Activated B cell treated with CpG ODN at 0.5 μM for 24 hours (primary cell): ENCODE measurements around the gene KLC1. TPM values are rescaled to one million over a fixed set of nuclear protein-coding genes. Genes with fewer than 3 reads are reported as not detected.

Source experiments
- ATAC-seq: fragments of 200-7000 bp; cut with Tn5 transposase; one replicate; pipeline ENCODE4 v1.10.0; 2021; ENCODE audit warnings: low read depth, mild to moderate bottlenecking, moderate library complexity
- CTCF ChIA-PET: fragments of 350-600 bp; sonication (Branson Sonifier 250); formaldehyde crosslinking; loops from one replicate; lab custom pipeline; 2021; ENCODE audit warnings: antibody characterized with exemption; lab: Charles Lee
- POLR2A ChIA-PET: fragments of 350-600 bp; sonication (Branson Sonifier 250); formaldehyde crosslinking; loops from one replicate; lab custom pipeline; 2021; ENCODE audit warnings: antibody characterized with exemption; lab: Charles Lee
- DNase-seq: peaks from one replicate; pipeline ENCODE4 v3.0.0; 2022
- H3K27ac Mint-ChIP-seq: one replicate; pipeline ENCODE4 v1.8.0; 2020; ENCODE audit warnings: mixed read lengths
- H3K27me3 Mint-ChIP-seq: one replicate; pipeline ENCODE4 v1.8.0; 2021; ENCODE audit warnings: mixed read lengths
- H3K36me3 Mint-ChIP-seq: one replicate; pipeline ENCODE4 v1.8.0; 2021; ENCODE audit warnings: low read depth, mixed read lengths
- H3K4me1 Mint-ChIP-seq: one replicate; pipeline ENCODE4 v1.8.0; 2021; ENCODE audit warnings: mixed read lengths
- H3K4me3 Mint-ChIP-seq: one replicate; pipeline ENCODE4 v1.8.0; 2020; ENCODE audit warnings: mild to moderate bottlenecking, mixed read lengths
- H3K9me3 Mint-ChIP-seq: one replicate; pipeline ENCODE4 v1.8.0; 2020; ENCODE audit warnings: mixed read lengths
- intact Hi-C: fragments of 100-400 bp; cut with micrococcal nuclease; formaldehyde crosslinking; loops from one replicate; pipeline ENCODE4 v1.15.1; 2024
- total RNA-seq: library from RNA; stranded (reverse); gene quantifications from 2 replicates; pipeline ENCODE4 v1.2.3, GENCODE V29; 2022
- TF ChIP-seq, protein P1 (sequence below): fragments of 200-600 bp; IDR thresholded peaks from one replicate; pipeline ENCODE4 v1.8.0; 2022; ENCODE audit warnings: antibody characterized with exemption, mild to moderate bottlenecking

KLC1 gene
- total RNA-seq: 126 and 153 TPM in 2 replicates

DNA sequence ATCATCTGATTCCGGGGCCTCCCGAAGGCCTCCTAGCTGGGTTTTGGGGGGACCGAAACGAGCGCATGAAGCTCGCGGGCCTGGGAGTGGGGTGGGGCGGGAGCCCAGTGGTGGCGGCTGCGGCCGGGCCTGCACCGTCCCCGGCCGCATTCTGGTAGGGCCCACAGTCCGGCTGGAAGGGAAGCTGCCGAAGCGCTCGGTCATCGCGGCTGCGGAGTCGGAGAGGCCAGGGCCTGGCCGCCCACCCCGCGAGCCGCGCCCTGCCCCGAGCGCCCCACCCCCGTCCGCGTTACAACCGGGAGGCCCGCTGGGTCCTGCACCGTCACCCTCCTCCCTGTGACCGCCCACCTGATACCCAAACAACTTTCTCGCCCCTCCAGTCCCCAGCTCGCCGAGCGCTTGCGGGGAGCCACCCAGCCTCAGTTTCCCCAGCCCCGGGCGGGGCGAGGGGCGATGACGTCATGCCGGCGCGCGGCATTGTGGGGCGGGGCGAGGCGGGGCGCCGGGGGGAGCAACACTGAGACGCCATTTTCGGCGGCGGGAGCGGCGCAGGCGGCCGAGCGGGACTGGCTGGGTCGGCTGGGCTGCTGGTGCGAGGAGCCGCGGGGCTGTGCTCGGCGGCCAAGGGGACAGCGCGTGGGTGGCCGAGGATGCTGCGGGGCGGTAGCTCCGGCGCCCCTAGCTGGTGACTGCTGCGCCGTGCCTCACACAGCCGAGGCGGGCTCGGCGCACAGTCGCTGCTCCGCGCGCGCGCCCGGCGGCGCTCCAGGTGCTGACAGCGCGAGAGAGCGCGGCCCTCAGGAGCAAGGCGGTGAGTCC is at the start of gene KLC1:
KLC1 (plus strand) TSS at position 528 of the 819 bp plus-strand sequence. CDS start 25,354 bp downstream, outside the sequence.
- intact Hi-C loops: loop anchor here (1.0 to 5.0 kb wide), 7 partner anchors 50 to 292 kb away; partner anchors contain the start of genes BAG5, COA8, MARK3 and XRCC3
- TF ChIP-seq, protein P1, sequence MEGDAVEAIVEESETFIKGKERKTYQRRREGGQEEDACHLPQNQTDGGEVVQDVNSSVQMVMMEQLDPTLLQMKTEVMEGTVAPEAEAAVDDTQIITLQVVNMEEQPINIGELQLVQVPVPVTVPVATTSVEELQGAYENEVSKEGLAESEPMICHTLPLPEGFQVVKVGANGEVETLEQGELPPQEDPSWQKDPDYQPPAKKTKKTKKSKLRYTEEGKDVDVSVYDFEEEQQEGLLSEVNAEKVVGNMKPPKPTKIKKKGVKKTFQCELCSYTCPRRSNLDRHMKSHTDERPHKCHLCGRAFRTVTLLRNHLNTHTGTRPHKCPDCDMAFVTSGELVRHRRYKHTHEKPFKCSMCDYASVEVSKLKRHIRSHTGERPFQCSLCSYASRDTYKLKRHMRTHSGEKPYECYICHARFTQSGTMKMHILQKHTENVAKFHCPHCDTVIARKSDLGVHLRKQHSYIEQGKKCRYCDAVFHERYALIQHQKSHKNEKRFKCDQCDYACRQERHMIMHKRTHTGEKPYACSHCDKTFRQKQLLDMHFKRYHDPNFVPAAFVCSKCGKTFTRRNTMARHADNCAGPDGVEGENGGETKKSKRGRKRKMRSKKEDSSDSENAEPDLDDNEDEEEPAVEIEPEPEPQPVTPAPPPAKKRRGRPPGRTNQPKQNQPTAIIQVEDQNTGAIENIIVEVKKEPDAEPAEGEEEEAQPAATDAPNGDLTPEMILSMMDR: no peak
- CTCF ChIA-PET: interaction anchor here (0.6 to 0.9 kb wide), 2 partner anchors 51 to 63 kb away, joined by 3 to 4 read pairs; no protein-coding TSS in a partner anchor
- peak; percentile 89 for DNase-seq
- Mint-ChIP-seq H3K36me3 (peaks cover 6% of the 10 kb centered on the region), H3K4me3 (peak within 1 kb of the TSS; percentile 87), H3K4me1 (peaks cover 59% of the 10 kb centered on the region), H3K27me3 (no peaks in the 10 kb centered on the region), H3K27ac (peak within 1 kb of the TSS; percentile 87), H3K9me3 (no peaks in the 10 kb centered on the region)
- peak; percentile 72 for ATAC-seq
- POLR2A ChIA-PET: interaction anchor here (0.6 to 1.6 kb wide), 4 partner anchors 67 to 294 kb away, joined by 3 to 4 read pairs (median 4); partner anchors contain the start of genes BAG5, XRCC3 and ZFYVE21

DNA sequence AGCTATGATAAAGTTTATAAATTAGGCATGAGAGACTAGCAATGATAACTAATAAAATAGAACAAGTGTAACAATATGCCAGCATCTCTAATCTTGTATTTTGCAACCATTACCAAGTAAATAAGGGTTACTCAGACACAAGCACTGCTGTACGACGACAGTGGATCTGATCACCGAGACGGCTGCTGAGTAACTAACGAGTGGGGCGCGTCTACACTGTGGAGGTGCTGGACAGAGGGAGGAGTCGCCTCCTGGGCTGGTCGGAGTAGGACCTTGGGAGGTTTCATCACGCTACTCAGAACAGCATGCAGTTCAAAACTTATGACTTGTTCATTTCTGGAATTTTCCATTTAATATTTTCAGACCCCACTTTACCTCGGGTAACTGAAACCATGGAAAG is 47.8 kb upstream of the KLC1 start:
- intact Hi-C loops: no loop called here

DNA sequence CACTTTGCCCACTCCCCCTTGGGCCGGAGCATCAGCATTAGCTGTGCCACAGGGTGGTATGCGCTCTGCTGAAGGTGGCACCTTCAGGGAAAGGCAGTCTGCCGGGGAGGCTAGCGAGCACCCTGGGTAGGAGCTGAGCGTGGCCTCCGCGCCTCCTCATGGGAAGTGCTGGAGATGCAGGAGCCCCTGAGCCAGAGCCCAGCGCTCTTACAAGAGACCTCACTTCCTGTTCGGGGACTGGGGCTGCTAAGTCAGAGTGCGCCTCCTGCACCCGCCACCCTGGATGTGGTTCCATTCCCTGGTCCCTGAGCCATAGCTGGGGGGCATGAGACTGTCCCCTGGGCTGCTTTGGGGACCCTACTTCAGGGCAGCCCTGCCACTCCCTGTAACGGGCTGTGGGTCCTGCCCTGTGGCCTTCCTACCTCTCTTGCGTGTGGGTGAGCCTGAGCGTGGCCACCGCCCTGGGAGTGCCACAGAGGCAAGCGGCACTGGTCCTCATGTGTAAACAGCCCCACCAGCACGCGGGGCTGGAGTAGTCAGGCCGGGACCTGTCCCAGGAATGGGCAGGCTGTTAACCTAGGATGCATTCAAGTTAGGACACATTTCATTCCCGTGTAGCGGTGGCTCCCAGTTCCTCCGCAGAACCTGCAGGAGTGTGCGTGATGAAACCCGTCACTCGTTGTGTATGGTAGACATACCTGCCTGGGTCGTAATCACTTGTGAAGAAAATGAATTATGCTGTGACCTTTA is 46.9 kb upstream of the KLC1 start:
- Mint-ChIP-seq H3K27ac (no peak overlapping the region), H3K27me3 (no peaks in the 10 kb centered on the region), H3K36me3 (peaks cover 51% of the 10 kb centered on the region), H3K4me3 (no peak overlapping the region), H3K4me1 (no peaks in the 10 kb centered on the region), H3K9me3 (no peaks in the 10 kb centered on the region)
- DNase-seq: no peak
- intact Hi-C loops: no loop called here
- ChIA-PET POLR2A (no interaction called here), CTCF (no interaction called here)
- no peak for ATAC-seq
- TF ChIP-seq, protein P1: no peak

More for the DNA sequence above, 47.8 kb upstream of the KLC1 start:
- H3K9me3 Mint-ChIP-seq: no peaks in the 10 kb centered on the region
- no peak overlapping the region for H3K27ac Mint-ChIP-seq
- H3K27me3 Mint-ChIP-seq: no peaks in the 10 kb centered on the region
- peaks cover 57% of the 10 kb centered on the region for H3K36me3 Mint-ChIP-seq
- ChIA-PET CTCF (no interaction called here), POLR2A (interaction anchor here (0.6 kb wide), 1 partner anchor 129 kb away, joined by 4 read pairs; no protein-coding TSS in a partner anchor)
- no peak for DNase-seq
- H3K4me1 Mint-ChIP-seq: no peaks in the 10 kb centered on the region
- no peak for ATAC-seq
- H3K4me3 Mint-ChIP-seq: no peak overlapping the region
- TF ChIP-seq, protein P1: no peak

DNA sequence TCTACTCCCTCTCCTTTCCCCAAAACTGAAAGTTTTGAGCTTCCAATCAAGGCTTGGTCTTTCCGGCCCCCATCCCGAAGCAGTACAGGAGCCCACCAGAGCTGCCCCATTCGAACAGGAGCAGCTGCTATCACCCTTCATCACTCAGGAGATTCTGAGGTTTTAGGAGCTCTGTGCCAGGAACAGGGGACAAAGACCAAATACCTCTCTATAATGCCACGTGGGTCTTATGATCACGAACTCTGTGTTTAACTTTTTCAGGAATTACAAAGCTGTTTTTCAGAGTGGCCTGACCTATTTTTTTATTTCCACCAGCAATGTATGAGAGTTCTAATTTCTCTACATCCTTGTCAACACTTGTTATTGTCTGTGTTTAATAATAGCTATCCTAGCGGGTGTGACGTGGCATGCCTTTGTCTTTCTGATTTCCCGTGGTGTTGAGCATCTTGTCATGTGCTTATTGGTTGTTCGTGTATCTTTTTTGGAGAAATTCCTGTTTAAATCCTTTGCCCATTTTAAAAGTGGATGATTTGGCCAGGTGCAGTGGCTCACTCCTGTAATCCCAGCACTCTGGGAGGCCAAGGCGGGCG is 44.6 kb upstream of the KLC1 start:
- no peak overlapping the region for H3K4me3 Mint-ChIP-seq
- H3K27ac Mint-ChIP-seq: no peak overlapping the region
- no peaks in the 10 kb centered on the region for H3K9me3 Mint-ChIP-seq
- peaks cover 45% of the 10 kb centered on the region for H3K36me3 Mint-ChIP-seq
- intact Hi-C loops: no loop called here
- ChIA-PET CTCF (no interaction called here), POLR2A (no interaction called here)
- H3K4me1 Mint-ChIP-seq: no peaks in the 10 kb centered on the region
- ATAC-seq (no peak), DNase-seq (no peak)
- TF ChIP-seq, protein P1: no peak
- H3K27me3 Mint-ChIP-seq: no peaks in the 10 kb centered on the region
